Measurements from ENCODE around the gene BMPER.

Gene BMPER

DNA sequence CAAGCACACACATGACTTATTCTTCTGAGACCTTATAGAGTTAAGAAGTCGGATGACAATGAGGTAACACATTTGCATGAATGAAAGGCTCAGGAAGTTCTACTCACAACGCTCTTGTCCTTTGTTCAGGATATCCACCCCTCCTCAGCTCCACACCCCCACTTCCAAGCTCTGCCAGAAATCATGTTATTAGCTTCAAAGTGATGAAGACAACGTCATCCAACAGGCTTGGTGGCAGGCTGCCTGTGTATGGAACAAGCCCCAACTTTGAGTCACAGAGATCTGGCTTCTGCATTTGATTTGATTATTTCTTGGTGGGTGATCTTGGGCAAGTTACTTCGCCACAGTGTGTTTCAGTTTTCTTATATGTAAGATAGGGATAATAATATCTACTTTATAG, 12.4 kb upstream of the BMPER start:
- no peak for DNase-seq

DNA sequence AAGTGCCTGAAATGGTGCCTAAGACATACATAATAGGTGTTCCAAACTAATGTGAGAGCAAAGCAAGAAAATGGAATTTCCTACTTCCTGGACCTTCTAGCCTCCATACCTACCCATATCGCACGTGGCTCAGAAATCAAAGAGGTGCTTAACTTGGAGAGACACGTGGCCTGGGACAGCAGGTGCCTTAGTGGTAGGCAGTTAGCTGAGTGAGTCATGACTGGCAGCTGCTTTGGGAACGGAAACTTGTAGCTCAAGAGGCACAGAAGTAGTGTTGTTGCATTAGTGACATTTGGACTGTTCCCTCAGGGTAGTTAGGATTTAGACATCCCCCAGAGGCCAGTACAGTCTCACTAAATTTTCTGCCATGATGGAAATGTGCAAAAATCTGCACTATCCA, 12.0 kb upstream of the BMPER start:
- DNase-seq = no peak

DNA sequence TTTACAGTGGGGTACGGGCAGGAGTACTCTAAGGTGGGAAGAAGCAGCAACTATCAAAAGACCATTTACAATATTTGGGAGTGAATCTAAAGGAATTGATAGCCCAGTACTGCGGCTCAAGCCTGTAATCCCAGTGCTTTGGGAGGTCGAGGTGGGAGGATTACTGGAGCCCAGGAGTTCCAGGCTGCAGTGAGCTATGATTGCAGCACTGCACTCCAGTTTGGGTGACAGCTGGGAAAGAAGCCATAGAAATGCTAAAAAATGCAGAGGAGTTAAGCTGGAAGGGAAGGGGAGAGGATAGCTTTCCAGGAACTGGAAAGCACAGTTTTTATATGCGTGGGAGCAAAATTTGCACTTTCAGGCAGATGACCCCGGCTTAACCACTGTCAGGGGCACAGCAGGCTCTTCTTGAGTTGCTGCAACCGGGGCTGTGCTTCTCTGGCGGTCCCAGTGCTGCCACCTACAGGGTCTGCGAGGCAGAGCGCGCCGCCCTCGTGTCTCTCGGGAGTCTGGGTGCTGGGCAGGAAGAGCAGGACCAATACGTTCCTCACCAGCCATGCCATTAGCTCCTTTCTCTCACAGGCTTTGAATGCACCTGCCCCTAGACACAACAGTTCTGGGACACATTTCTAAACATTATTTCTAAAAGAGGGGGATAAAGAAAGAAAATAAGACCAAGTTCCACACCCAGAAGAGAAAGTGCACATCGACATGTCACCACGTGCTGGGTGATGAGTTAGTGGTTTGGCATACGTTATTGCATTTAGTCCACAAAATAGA, 10.1 kb upstream of the BMPER start:
- DNase-seq = peak; percentile 28

DNA sequence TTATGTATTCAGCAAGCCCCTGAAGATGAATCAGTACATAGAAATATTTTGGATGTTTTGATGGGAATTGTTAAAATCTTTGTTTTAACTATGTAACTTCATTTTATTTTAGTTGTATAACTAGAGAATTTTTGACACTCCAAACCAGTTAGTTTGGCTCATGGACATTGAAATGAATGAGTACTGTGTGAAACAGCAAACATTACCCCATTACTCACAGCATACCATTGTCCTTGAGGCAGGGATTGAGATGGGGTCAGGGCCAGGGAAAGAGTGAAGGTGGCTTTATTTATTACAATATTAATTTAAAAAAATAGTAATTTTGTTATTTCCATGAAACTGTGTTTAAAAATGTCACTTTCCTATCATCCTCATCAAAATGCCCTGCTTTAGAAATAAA, 4.8 kb upstream of the BMPER start:
- no peak for DNase-seq

DNA sequence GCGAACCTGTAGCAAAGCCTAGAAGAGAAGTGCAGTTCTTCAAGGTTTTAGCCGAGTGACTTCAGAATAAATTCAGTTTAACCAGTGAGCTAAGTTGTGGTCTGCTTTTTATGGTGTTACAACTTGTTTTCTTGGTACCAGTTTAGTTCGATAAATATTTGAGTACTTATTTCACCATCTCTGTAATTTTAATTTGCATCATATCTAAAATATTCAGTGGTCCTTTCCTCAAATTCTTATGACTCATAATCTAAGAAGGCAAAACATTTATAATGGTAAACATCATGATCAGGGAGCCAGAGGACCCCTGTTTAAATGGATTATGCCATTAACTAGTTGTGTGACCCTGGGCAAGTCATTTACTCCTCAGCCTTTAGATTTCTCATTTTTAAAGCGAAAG, 4.1 kb upstream of the BMPER start:
- no peak for DNase-seq

DNA sequence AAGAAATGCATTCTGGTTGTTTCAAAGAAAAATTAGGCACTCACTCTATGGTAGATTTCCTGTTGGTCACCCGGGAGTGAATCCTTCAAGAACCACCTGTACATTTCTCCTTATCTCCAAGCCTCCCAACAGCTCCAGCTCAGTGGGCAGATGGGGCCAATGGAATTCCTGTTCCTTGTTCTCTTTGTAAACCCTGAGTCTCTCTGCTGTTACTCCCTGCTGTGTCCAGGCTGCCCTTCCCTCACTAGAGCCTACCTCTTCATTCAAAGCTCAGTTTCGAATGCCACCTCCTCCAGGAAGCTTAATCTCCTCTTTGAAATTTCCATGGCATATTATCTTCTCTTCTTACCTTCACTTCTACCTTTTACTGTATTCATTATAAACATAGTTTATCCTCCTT, 3.5 kb upstream of the BMPER start:
- DNase-seq = no peak

DNA sequence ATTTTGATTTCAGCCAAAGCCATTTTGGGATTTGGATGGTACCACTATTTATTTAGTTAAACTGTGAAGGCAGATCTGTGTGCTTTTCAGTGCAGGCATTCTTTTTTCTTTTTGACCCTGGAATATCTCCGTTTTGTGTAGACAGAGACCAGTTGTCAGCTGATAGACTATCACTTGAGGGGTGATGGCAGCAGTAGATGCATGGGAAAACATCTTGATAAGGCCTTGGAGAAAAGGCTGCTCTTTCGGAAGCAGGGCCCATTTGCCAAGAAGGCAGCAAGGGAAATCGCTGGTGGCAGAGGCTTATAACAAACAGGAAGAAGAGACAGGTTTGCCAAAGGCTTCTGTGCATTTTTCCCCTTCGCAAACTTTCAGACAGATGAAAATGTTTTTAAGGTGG, 2.6 kb upstream of the BMPER start:
- no peak for DNase-seq

DNA sequence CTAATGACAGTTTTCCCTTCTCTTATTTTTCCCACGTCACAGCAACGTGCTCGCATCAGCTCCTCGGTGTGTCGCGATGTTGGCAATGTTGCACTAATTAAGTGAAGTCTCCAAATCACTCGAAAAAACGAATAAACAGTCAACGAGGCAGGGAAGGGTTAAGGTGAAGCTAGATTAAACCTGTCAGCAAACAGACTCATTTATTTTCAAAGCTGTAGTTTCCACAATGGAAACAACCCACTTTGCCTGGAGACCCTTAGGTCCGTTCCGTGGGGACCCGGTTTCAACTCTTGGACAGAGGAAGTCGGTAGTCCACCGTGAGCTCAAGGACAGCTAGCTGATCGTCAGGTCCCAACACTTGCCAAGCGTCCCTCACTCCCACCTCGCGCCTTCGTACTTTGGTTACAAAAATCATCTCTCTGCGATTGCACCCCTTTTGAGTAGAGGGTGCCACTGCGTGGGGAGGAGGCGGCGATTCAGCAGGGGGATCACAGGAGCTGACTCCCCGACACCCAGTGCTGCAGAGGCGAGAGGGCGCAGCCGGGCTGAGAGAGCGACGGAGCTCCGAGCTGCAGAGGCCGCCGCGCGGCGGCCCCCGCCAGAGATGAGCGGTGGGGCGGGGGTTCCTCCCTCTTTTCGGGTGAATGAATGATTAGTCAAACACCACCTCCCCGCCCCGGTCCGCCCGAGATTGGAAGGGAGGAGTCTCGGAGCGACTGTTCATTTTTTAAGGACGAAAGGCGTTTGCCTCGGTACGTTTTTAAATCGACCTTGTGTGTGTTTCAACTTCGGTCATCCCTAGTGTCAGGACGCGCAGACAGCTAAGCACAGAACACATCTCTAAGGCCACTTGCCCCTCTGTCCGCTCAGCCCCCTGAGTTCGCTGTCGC, 1.3 kb upstream of the BMPER start:
- no peak for DNase-seq

DNA sequence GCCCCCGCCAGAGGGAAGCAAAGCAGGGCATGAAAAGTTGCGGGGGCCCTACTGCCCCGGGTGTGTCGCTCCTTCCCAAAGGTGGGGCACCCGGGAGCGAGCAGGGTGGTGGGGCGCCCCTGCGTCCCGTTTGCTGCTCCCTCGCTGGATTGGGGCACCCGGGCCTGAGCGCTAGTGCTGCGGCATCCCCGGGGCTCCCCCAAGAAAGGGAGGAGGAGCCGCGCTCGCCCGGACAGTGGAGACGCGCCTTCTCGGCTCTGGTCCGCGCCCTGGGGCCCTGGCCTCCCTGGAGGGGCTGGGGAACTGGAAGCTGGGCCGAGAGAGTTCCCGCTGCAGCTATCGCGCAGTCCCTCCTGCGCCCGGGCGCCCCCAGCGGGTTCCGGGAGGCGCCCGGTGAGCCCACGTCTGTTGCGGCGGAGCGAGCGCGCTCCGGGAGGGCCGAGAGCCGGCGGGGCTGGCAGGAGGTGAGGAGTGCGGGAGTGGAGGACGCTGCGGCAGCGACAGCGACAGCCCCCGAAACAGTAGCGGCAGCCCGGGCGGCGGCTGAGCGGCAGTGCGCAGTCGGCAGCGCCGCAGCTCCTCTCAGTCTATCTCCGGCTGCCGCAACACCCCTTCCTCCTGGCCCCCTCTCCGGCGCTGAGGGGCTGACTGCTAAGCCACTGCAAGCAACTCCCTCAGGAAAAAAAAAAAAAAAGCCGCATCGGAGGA, 504 bp upstream of the BMPER start:
- DNase-seq = peak; percentile 67

DNA sequence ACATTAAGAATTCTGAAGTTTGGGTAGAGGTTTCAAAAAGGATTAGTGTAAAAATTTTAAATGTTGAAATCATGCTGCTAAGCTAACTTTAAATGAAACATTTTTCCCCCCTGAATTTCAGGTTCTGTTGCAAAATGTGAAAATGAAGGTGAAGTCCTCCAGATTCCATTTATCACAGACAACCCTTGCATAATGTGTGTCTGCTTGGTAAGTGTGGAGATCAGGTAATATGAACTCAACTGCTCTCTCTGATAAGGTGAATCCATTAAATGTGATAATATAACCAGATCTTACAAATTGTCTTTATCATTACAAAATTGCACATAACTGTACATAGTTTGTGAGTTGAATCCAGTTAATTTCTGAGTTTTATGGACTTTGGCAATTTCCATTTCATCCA, 1.4 kb downstream of the BMPER start:
- DNase-seq = no peak

DNA sequence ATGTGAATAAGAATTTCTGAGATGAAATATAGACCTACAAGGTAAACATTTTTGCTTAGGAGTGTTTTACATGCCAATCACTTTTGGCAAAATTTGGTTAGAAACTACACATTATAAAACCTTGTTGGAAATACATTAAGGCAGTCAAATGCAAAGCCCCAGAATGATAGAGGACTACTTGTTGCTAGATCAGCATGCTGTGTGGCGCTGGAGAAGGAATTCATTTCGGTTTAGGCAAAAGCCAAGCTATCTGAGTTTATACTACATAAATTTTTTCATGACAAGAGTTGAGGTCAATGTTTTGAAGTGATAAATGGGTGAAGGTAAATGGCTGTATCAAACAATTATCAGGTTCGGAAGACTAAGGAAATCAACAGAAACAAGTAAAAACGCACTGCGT, 2.3 kb downstream of the BMPER start:
- DNase-seq = no peak

DNA sequence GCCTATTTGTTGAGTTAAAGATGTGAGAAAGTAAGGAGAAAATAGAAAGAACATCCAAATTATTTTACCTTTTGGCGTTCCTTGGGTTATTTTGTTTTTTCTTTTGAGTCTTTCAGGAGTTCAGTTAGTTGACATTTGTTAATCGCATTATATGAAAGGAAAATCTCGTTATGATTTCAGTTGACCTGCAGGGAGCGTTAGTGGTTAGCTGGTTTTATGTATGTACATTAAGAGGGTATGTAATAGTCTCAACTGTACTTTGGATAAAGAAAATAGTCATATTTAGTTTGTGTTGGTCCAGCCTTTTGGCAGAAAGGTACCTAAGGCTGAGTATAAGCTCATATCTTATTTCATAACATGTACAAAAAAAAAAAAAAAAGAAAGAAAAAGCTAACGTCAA, 4.0 kb downstream of the BMPER start:
- DNase-seq = no peak

DNA sequence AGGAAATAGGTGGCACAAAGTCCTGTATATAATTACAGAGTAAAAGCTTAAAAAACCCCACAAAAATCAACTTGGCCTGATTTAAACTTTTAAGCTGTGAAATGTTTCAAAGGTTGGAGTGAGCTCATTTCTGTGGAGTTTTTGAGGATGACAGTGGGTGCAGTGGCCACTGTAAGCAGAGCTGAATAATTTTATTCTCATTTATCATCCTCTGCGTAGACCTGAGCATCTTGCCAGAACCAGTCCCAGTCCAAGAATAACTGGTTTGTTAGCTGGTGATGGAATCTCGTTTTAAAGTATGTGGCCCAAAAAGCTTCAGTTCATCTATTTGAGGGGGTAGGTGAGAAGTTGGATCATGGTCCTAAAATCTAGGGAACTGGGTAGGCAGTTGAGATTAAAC, 4.4 kb downstream of the BMPER start:
- no peak for DNase-seq

DNA sequence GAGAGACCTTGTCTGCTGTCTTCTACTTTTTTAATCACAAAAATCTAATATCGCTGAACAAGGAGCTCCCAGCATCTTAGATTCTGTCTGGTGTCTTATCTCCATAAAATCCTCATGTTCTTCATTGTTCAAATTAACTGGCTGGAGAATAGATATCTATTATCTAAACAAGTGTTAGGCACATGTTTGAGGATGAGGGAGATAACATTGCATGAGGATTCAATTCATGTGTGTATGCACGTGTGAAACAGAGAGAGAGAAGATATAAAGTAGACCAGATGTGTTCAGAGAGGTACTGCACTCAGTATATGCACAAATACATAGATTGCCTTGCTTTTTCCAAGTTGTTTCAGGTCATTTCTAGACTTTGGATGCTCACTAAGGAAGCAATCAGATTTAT, 5.4 kb downstream of the BMPER start:
- no peak for DNase-seq

DNA sequence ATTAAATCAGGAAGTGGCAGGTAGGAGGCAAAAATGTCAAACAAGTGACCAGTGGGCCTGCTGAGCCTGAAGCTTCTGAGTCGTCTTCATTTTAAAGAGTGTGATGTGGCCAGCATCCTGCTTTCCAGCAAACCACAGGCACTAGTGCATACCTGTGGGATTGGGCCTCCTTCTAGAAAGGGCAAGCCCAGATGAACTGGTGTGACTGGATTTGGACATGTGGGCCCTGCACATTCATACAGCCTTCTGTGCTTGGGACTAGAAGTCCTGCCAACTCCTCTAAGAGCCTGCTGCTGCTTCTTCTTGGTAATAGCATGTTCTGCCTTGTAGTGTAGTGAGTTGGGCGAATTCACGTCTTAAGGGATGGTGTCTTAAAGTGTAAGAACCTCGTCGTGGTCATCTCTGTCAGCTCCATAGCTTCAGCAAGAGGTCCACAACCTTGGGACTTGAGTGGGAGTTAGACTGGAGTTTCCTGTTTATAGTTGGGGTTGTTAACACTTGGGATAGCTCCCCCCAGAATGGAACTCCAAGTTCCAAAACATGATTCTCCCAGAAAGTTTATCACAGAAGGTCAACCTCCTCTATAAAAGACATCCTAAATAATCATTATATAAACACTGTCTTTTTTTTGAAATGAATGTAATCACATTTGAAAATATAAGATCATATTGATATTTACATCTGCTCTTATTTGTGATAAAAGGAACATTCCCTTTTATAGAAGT, 11.2 kb downstream of the BMPER start:
- no peak for DNase-seq

DNA sequence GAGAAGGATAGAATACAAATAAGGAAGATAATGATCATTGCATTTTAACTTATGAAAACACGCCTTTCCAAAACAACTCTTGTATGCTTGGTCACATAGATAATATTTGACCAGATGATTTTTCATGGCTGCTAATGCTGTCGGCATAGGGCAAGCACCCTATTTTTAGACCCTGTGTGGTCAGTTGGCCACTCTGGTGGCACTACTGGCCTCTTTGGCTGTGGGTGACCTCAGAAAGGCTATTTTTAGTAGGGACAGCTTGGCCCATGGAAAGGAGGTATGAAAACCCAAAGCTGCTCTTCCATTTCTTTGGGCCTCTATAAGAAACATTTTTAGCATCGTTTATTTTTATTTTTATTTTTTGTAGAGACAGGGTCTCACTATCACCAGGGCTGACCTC, 12.3 kb downstream of the BMPER start:
- no peak for DNase-seq

DNA sequence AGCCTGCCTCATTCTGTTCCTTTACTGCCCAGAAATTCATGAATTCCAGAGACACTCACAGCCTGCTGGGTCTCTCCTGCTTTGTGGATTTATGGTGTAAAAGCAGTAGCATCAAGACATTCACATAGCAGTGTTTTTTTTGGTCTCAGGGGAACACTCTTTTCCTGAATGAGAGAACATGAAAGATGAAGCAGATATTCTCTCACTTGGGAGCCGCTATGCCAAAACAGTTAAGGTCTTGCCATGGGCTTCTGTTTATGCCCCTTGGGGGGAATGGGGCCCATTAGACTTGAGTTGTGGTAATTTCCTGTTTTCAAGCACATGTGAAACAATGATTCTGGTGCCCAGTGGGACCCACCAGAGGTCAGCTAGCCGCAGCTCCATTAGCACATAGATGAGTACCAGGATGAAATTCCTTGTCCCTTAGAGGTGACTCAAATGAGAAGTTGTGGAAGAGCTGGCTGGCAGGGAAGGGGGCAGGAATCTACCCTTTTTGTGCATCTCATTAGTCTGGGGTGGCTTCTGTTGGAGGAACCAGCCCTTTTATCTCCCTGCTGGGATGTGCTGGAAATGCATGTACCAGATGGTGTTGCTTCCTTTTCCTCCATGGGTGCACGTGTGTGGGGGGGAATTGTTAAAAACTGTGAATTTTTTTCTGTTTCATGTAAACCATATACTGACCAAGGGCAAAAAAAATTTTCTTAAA, 13.3 kb downstream of the BMPER start:
- no peak for DNase-seq

DNA sequence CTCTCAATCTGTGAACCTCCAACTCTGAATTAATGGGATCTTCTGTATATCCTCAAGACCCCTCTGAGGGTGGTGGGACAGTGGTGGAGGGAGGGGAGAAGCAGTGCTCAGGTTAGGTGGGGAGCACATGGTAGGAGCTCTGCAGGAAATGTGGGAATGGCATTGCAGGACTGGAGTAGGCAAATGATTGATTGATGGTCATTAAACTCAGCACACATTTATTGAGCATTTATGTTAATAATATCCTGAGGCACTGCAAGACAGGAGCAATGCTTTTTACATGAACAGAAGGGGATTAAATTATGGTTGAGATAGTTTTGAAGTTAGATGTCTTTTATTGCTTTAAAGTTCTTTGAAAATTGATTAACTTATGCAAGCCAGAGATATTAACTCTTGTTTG, 14.1 kb downstream of the BMPER start:
- no peak for DNase-seq

DNA sequence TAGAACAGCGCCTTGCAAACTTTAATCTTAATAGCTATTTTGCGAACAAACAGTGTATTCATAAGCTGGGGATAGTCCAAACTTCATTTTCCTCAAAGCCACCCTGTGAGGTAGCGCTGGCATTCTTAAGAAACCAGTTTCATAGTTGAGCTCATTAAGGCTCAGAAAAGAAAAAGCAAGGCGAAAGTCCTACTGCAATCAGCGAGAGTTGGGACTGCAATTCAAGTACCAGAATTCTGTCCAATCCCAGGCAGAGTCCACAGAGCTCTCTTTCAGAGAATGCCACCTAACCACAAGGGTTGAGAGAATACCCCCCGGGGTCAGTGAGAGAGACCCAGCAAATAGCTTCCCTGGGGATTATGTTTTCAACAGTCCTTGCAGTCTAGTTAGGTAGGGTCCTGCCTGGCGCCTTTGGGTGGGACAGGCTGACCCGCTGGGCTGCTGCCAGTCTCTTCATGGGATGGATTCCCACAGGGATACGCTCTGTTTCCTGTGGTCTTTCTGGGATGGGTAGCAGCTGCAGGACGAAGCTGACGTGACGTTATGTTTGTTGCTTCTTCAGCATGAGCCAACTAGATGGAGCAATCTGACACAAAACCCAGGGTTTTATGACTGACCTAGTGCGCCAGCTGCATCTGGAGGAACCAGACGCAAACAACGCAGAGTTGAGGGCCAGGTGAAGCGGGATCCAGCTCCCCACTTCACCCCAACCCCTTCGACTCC, 16.0 kb downstream of the BMPER start:
- DNase-seq = no peak

DNA sequence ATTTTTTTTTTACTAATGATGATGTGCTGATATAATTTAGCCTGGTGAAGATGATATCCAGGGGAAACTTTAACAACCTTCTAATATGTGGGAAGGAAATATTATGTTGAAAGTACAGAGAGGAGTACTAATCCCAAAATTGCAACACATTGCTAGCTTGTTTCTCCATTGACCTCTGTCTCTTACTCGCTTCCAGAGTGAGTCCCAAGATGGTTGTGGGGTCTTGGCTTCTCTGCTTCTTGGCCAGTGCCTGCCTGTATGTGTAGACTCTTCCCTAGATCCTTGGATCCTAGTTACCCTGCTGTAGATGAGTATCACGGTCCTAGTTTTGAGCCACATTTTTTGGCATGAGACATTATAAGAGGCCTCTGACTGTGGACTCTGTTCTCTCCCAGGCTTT, 17.5 kb downstream of the BMPER start:
- DNase-seq = no peak

DNA sequence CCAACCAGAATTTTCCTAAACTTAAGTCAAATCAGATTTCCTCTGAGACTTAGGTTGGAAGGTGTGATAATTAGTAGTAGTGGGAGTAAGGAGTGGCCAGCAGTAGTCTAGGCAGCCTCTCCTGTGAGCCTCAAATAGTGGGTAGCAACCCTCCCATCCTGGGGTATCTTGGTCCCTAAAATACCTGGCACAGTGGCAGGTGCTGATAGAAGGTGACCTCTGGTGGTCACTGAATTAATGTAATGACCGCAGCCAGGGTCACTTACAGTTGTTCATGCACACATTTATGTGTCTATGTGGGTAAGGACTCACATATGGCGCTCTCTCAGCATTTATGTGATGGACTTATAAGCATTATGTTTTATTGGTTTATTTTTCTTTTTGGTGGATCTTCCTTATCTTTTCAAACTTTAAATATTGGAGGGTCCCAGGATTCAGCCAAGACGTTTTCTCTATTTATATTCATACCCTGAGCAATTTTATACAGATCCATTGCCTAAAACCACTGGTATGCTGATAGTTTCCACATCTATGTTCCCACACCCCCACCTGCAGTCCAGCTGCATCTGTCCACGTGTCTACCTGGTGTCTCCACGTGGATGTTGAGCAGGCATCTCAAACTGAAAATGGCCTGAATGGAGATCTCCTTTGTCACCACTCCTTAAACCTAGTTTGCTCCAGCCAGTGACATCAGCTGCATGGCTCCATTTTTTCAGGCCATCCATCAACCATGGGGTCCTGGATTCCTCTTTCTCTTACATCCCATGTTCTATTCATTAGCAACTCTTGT, 18.3 kb downstream of the BMPER start:
- DNase-seq = no peak

Data from NCI-H526 treated with DMSO at 0.1 percent for 48 hours (cell line).